Naive thymus-derived CD4-positive, alpha-beta T cell (primary cell): ENCODE results near the gene IL18BP. TPM values are rescaled to one million over a fixed set of nuclear protein-coding genes. Genes with fewer than 3 reads are reported as not detected.

ENCODE experiments used
- ATAC-seq: fragments of 150-1000 bp; cut with Tn5 transposase; 2 replicates; pipeline ENCODE4 v1.10.0; 2021; ENCODE audit warnings: mild to moderate bottlenecking, moderate library complexity
- CTCF ChIA-PET: fragments of 350-600 bp; sonication (Branson Sonifier 250); formaldehyde crosslinking; loops from one replicate; lab custom pipeline; 2021; ENCODE audit warnings: antibody characterized with exemption; lab: Charles Lee
- POLR2A ChIA-PET: fragments of 350-600 bp; sonication (Branson Sonifier 250); formaldehyde crosslinking; loops from one replicate; lab custom pipeline; 2021; ENCODE audit warnings: antibody characterized with exemption, inconsistent platforms; lab: Charles Lee
- DNase-seq, 9 donors: peaks; one replicate each; pipeline versions ENCODE4 v3.0.0 to v3.0.0-alpha.2; 2020 to 2022; ENCODE audit warnings: mixed read lengths in 1 of 9
- H3K27ac ChIP-seq: one replicate; pipeline ENCODE4 v1.7.0; 2013; ENCODE audit warnings: mild to moderate bottlenecking, low read depth, low read length, moderate library complexity
- H3K27me3 ChIP-seq, 2 donors: one replicate each; pipeline ENCODE4 v1.7.0; 2013; ENCODE audit warnings: low read length in 2 of 2, mild to moderate bottlenecking in 2 of 2, moderate library complexity in 2 of 2; ENCODE audit not compliant: control insufficient read depth in 2 of 2, insufficient read depth in 2 of 2
- H3K36me3 ChIP-seq, 3 experiments: 1 replicate in 2 of 3; 2 replicates in 1 of 3; pipeline ENCODE4 v1.7.0; 2013; ENCODE audit warnings: low read length in 3 of 3, mild to moderate bottlenecking in 3 of 3, moderate library complexity in 1 of 3; ENCODE audit not compliant: insufficient read depth in 3 of 3, control insufficient read depth in 2 of 3
- H3K4me1 ChIP-seq, 2 donors: one replicate each; pipeline ENCODE4 v1.7.0; 2013; ENCODE audit warnings: low read length in 2 of 2, mild to moderate bottlenecking in 2 of 2, moderate library complexity in 1 of 2; ENCODE audit not compliant: control insufficient read depth in 2 of 2, insufficient read depth in 2 of 2
- H3K4me3 ChIP-seq: 2 replicates; pipeline ENCODE4 v1.7.0; 2013; ENCODE audit warnings: mild to moderate bottlenecking, low read length
- H3K9me3 ChIP-seq, 3 experiments: 1 replicate in 2 of 3; 2 replicates in 1 of 3; pipeline ENCODE4 v1.7.0; 2013; ENCODE audit warnings: low read length in 3 of 3; ENCODE audit not compliant: control insufficient read depth in 2 of 3
- H3K27ac Mint-ChIP-seq, 9 donors: one replicate each; pipeline ENCODE4 v1.8.0; 2020 to 2022; ENCODE audit warnings: mixed read lengths in 9 of 9, mild to moderate bottlenecking in 8 of 9, moderate library complexity in 5 of 9, inconsistent platforms in 2 of 9
- H3K27me3 Mint-ChIP-seq, 5 donors: one replicate each; pipeline ENCODE4 v1.8.0; 2021 to 2022; ENCODE audit warnings: mixed read lengths in 5 of 5, mild to moderate bottlenecking in 1 of 5
- H3K36me3 Mint-ChIP-seq, 5 donors: one replicate each; pipeline ENCODE4 v1.8.0; 2020 to 2022; ENCODE audit warnings: mixed read lengths in 5 of 5, mild to moderate bottlenecking in 3 of 5, inconsistent platforms in 1 of 5
- H3K4me1 Mint-ChIP-seq, 7 donors: one replicate each; pipeline ENCODE4 v1.8.0; 2020 to 2022; ENCODE audit warnings: mixed read lengths in 7 of 7, mild to moderate bottlenecking in 3 of 7, inconsistent platforms in 1 of 7
- H3K4me3 Mint-ChIP-seq, 10 donors: one replicate each; pipeline ENCODE4 v1.8.0; 2020 to 2022; ENCODE audit warnings: mild to moderate bottlenecking in 10 of 10, mixed read lengths in 10 of 10, moderate library complexity in 6 of 10, inconsistent platforms in 2 of 10
- H3K9me3 Mint-ChIP-seq, 11 donors: one replicate each; pipeline ENCODE4 v1.8.0; 2020 to 2022; ENCODE audit warnings: mixed read lengths in 11 of 11, mild to moderate bottlenecking in 4 of 11, inconsistent platforms in 1 of 11, moderate library complexity in 1 of 11
- intact Hi-C, 2 donors: fragments of 100-400 bp; cut with micrococcal nuclease; formaldehyde crosslinking; loops; one replicate each; pipeline ENCODE4 v1.15.1; 2023
- polyA plus RNA-seq, 2 donors: library from polyadenylated mRNA; unstranded; fragments of 300-500 nt; fragmentation: Illumina TruSeq; gene quantifications; one replicate each; pipeline ENCODE4 v1.2.3, GENCODE V29; 2021
- total RNA-seq, 6 experiments: library from RNA in 5 of 6; stranded (reverse) in 5 of 6; gene quantifications; 1 replicate in 5 of 6; 2 replicates in 1 of 6; pipeline ENCODE4 v1.2.3 and lab custom pipeline; 2021 to 2026

The IL18BP gene
- total and polyA plus RNA-seq, 7 experiments from 2014 or later: 14.4 to 30.2 (median 22.3) TPM

DNA sequence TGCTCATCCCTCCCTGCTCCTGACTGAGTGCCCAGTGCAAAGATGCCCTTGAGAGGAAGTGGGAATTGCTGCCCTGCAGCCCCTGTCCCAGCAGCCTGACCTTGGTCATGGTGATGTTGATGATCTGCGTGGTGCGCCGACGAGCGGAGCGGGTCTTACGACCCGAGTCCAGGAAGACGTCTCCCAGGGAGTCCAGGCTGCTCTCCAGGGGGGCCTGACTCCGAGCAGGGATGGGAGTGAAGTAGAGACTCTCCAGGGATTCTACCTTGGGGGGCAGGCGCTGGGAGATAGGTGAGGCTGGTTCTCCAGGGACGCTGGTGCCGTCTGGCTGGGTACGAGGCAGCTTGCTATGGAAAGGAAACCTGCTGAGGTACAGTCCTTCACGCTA lies 8.4 kb downstream of the IL18BP start:
- peaks cover 9 to 57% (median 23%) of the 10 kb centered on the region in 5 donors for H3K36me3 Mint-ChIP-seq
- POLR2A ChIA-PET: interaction anchor here (0.7 to 1.5 kb wide), 2 partner anchors 8 to 9 kb away, joined by 3 to 4 read pairs; partner anchors contain the start of gene IL18BP
- ATAC-seq (no peak), DNase-seq (no peak)
- intact Hi-C loops: no loop called here
- Histone ChIP-seq H3K4me1 (no peaks in the 10 kb centered on the region), H3K4me3 (no peak overlapping the region), H3K27me3 (no peaks in the 10 kb centered on the region), H3K27ac (no peak overlapping the region), H3K9me3 (no peaks in the 10 kb centered on the region), H3K36me3 (peaks cover 52 to 99% (median 56%) of the 10 kb centered on the region in 3 experiments)
- no peak overlapping the region for H3K4me3 Mint-ChIP-seq
- H3K27ac Mint-ChIP-seq: peak overlapping the region in 4 of 9 donors; percentile 15 to 32 (median 24)
- peaks cover 0 to 9% (median 6%) of the 10 kb centered on the region in 7 donors for H3K4me1 Mint-ChIP-seq
- H3K27me3 Mint-ChIP-seq: no peaks in the 10 kb centered on the region
- CTCF ChIA-PET: interaction anchor here (0.5 to 2.3 kb wide), 2 partner anchors 53 to 84 kb away, joined by 3 to 6 read pairs; no protein-coding TSS in a partner anchor
- H3K9me3 Mint-ChIP-seq: peaks cover 0 to 2% (median 0%) of the 10 kb centered on the region in 11 donors

DNA sequence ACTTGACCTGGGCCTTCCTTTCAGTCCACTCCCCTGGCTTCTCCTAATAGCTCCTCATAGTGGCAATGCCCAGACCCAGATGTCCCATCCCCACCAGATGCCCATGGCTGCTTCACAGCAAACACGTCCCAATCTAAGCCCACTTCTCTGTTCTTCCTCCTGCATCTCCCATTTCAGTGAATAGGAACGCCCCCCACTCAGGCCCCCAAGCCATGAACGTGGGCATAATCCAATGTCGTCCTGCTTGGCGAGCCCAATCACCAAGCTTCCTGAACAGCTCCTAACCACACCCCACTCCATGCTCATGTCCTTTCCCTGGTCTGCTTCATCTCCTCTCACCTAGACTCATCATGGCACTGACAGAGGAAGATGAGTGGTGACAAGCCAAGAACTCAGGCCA lies 8.9 kb downstream of the IL18BP start:
- peaks cover 57 to 99% (median 61%) of the 10 kb centered on the region in 3 experiments for H3K36me3 ChIP-seq
- no peak for DNase-seq
- H3K4me3 ChIP-seq: no peak overlapping the region
- no peaks in the 10 kb centered on the region for H3K4me1 ChIP-seq
- ChIA-PET POLR2A (interaction anchor here (1.4 kb wide), 1 partner anchor 9 kb away, joined by 8 read pairs; the partner anchor contains the start of gene IL18BP), CTCF (interaction anchor here (0.5 to 2.3 kb wide), 2 partner anchors 54 to 83 kb away, joined by 3 to 6 read pairs; no protein-coding TSS in a partner anchor)
- no peak for ATAC-seq
- Mint-ChIP-seq H3K9me3 (peaks cover 0 to 2% (median 0%) of the 10 kb centered on the region in 11 donors), H3K4me1 (peaks cover 0 to 6% (median 1%) of the 10 kb centered on the region in 7 donors), H3K36me3 (peaks cover 9 to 54% (median 22%) of the 10 kb centered on the region in 5 donors), H3K27ac (peak overlapping the region in 5 of 9 donors; percentile 25 to 83 (median 78)), H3K27me3 (no peaks in the 10 kb centered on the region), H3K4me3 (no peak overlapping the region)
- intact Hi-C loops: no loop called here
- no peak overlapping the region for H3K27ac ChIP-seq
- H3K27me3 ChIP-seq: no peaks in the 10 kb centered on the region
- no peaks in the 10 kb centered on the region for H3K9me3 ChIP-seq

DNA sequence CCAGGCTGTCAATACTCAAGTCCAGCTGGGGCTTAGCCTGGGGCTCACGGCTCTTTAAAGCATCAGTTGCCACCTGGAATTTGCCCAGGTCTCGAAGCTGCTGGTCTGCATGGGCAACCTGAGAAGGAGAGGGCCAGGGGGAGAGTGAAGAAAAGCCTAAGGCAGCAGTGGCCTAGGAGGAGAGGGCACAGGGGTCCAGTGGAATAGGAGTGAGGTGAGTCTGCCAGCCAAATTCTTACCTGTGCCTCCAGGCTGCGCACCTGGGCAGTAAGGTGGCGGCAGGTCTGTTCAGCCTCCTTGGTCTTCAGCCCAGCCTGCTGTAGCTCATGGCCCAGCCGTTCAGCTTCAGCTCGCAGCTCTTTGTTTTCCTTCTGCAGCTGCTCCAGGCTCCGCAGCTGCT lies 10.0 kb downstream of the IL18BP start:
- H3K36me3 Mint-ChIP-seq: peaks cover 14 to 58% (median 24%) of the 10 kb centered on the region in 5 donors

DNA sequence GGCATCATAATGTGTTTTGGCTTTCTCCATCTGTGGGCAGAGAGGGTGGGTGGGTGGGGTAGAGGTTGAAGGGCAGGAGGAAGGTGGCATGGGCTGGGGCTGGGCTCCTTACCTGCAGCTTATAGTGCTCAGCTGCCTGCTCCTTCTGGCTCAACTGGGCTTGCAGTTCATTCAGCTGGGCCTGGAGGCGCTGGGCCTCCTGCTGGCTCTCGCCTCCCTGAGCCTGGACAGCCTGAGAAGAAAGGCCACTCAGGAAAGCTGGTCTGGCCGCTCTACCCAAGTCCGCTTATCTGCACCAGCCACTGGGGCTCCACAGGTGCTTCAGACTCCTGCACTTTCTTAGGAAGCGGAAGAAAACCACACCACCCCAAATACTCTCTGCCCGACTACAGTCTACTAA lies 10.4 kb downstream of the IL18BP start:
- DNase-seq (no peak), ATAC-seq (no peak)
- Mint-ChIP-seq H3K27ac (peak overlapping the region in 2 of 9 donors; percentile 43 to 78), H3K4me1 (peaks cover 0 to 13% (median 0%) of the 10 kb centered on the region in 7 donors), H3K27me3 (no peaks in the 10 kb centered on the region), H3K9me3 (peaks cover 0 to 2% (median 0%) of the 10 kb centered on the region in 11 donors), H3K36me3 (peaks cover 15 to 59% (median 24%) of the 10 kb centered on the region in 5 donors), H3K4me3 (no peak overlapping the region)
- no peak overlapping the region for H3K4me3 ChIP-seq
- ChIA-PET POLR2A (no interaction called here), CTCF (interaction anchor here (0.7 kb wide), 1 partner anchor 13 kb away, joined by 3 read pairs; no protein-coding TSS in a partner anchor)
- H3K4me1 ChIP-seq: no peaks in the 10 kb centered on the region
- peaks cover 69 to 99% (median 70%) of the 10 kb centered on the region in 3 experiments for H3K36me3 ChIP-seq
- intact Hi-C loops: no loop called here
- H3K9me3 ChIP-seq: no peaks in the 10 kb centered on the region
- no peaks in the 10 kb centered on the region for H3K27me3 ChIP-seq
- no peak overlapping the region for H3K27ac ChIP-seq

More for the DNA sequence above, 10.0 kb downstream of the IL18BP start:
- ChIA-PET CTCF (interaction anchor here (0.7 kb wide), 1 partner anchor 13 kb away, joined by 3 read pairs; no protein-coding TSS in a partner anchor), POLR2A (interaction anchor here (1.4 kb wide), 1 partner anchor 10 kb away, joined by 8 read pairs; the partner anchor contains the start of gene IL18BP)
- no peak for DNase-seq
- H3K27ac Mint-ChIP-seq: peak overlapping the region in 4 of 9 donors; percentile 9 to 54 (median 24)
- no peak for ATAC-seq
- Histone ChIP-seq H3K27me3 (no peaks in the 10 kb centered on the region), H3K9me3 (no peaks in the 10 kb centered on the region), H3K4me3 (no peak overlapping the region), H3K36me3 (peaks cover 64 to 99% (median 66%) of the 10 kb centered on the region in 3 experiments), H3K4me1 (no peaks in the 10 kb centered on the region), H3K27ac (no peak overlapping the region)
- peaks cover 0 to 2% (median 0%) of the 10 kb centered on the region in 11 donors for H3K9me3 Mint-ChIP-seq
- intact Hi-C loops: no loop called here
- no peaks in the 10 kb centered on the region for H3K27me3 Mint-ChIP-seq
- no peak overlapping the region for H3K4me3 Mint-ChIP-seq
- H3K4me1 Mint-ChIP-seq: peaks cover 0 to 9% (median 0%) of the 10 kb centered on the region in 7 donors

DNA sequence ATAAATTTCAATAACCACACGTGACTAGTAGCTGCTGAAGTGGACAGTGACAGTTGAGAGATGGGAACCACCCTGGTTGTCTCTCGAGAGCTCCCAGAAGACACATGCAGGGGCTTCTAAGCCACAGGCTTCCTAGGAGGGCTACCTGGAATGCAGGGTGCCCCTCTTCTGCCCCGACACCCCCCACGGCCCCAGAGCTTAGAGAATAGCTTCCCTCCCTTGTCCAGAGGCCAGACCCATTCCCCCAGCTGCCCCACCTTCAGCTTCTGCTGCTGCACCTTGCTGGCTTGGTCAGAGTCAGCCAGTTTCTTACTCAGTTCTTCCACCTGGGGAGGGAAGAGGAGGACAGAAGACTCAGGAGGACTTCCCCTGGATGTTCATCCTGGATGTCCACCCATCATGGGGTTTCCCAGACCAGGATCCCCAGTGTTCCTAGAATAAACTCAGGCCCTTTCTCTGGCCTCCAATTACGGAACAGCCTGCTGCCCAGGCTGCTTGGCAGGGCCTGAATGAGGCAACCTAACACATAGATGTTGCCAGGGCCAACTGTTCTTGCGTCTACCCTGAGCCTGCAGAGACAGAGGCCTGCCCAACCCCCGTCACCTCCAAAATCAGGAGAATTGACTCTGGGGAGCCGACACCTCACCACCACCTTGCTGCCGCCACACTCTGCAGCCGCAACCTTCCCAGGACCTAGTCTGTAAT lies 12.0 kb downstream of the IL18BP start:
- Histone ChIP-seq H3K4me1 (no peaks in the 10 kb centered on the region), H3K9me3 (no peaks in the 10 kb centered on the region), H3K27me3 (no peaks in the 10 kb centered on the region), H3K27ac (peak overlapping the region; percentile 44), H3K36me3 (peaks cover 62 to 99% (median 84%) of the 10 kb centered on the region in 3 experiments), H3K4me3 (no peak overlapping the region)
- ChIA-PET CTCF (interaction anchor here (0.6 kb wide), 1 partner anchor 735 kb away, joined by 5 read pairs; no protein-coding TSS in a partner anchor), POLR2A (interaction anchor here (1.0 kb wide), 2 partner anchors 11 to 23 kb away, joined by 3 to 4 read pairs; no protein-coding TSS in a partner anchor)
- Mint-ChIP-seq H3K4me1 (peaks cover 0 to 14% (median 5%) of the 10 kb centered on the region in 7 donors), H3K27ac (peak overlapping the region in 7 of 9 donors; percentile 17 to 77 (median 43)), H3K36me3 (peaks cover 15 to 62% (median 32%) of the 10 kb centered on the region in 5 donors), H3K27me3 (no peaks in the 10 kb centered on the region), H3K4me3 (no peak overlapping the region), H3K9me3 (peaks cover 0 to 2% (median 0%) of the 10 kb centered on the region in 11 donors)
- no peak for ATAC-seq
- intact Hi-C loops: no loop called here
- no peak for DNase-seq

- Mint-ChIP-seq H3K27ac (peak overlapping the region in 5 of 9 donors; percentile 28 to 75 (median 47)), H3K27me3 (no peaks in the 10 kb centered on the region), H3K9me3 (peaks cover 0 to 2% (median 0%) of the 10 kb centered on the region in 11 donors), H3K4me1 (peaks cover 0 to 14% (median 5%) of the 10 kb centered on the region in 7 donors), H3K4me3 (no peak overlapping the region), H3K36me3 (peaks cover 17 to 65% (median 28%) of the 10 kb centered on the region in 5 donors)
- peak overlapping the region; percentile 44 for H3K27ac ChIP-seq
- H3K4me1 ChIP-seq: no peaks in the 10 kb centered on the region
- no peak for ATAC-seq
- no peaks in the 10 kb centered on the region for H3K27me3 ChIP-seq
- H3K36me3 ChIP-seq: peaks cover 56 to 99% (median 81%) of the 10 kb centered on the region in 3 experiments
- intact Hi-C loops: no loop called here
- H3K9me3 ChIP-seq: no peaks in the 10 kb centered on the region
- POLR2A ChIA-PET: interaction anchor here (1.6 kb wide), 1 partner anchor 12 kb away, joined by 6 read pairs; no protein-coding TSS in a partner anchor
- H3K4me3 ChIP-seq: no peak overlapping the region
- DNase-seq: no peak
- CTCF ChIA-PET: no interaction called here
These were observed 13.5 kb downstream of the IL18BP start for GRCh38 chr11:72012091-72012630.
